HG03442 (cell line): ENCODE measurements around the gene MTHFS.
A peak's percentile ranks its signal among the peaks of the same experiment; 100 is the strongest.

Source experiments
- ATAC-seq: cut with Tn5 transposase; IDR thresholded peaks from one replicate; pipeline ENCODE4 v1.9.1; 2021; ENCODE audit warnings: mild to moderate bottlenecking, moderate library complexity; ENCODE audit not compliant: unreplicated experiment

The MTHFS gene

GRCh38 chr15:79881254-79881653 lies 15.6 kb downstream of the MTHFS start:
- no peak for ATAC-seq

- no peak for ATAC-seq
Measured at GRCh38 chr15:79878078-79878705, 18.6 kb downstream of the MTHFS start.

- ATAC-seq, result no peak
Measured at GRCh38 chr15:79875213-79875612, 21.6 kb downstream of the MTHFS start.

- ATAC-seq, result no peak
Measured at GRCh38 chr15:79874242-79874641, 22.6 kb downstream of the MTHFS start.

- ATAC-seq, result no peak
Measured at GRCh38 chr15:79872358-79873017, 24.3 kb downstream of the MTHFS start.

- no peak for ATAC-seq
Measured at GRCh38 chr15:79868554-79868953, 28.3 kb downstream of the MTHFS start.

GRCh38 chr15:79863886-79864285 lies 32.9 kb downstream of the MTHFS start:
- no peak for ATAC-seq

- ATAC-seq, result no peak
Measured at GRCh38 chr15:79862191-79862590, 34.6 kb downstream of the MTHFS start.

GRCh38 chr15:79860661-79861060 lies 36.2 kb downstream of the MTHFS start:
- ATAC-seq, result no peak

GRCh38 chr15:79858469-79858868 lies 38.3 kb downstream of the MTHFS start:
- no peak for ATAC-seq

GRCh38 chr15:79853492-79854328 lies 43.1 kb downstream of the MTHFS start:
- peak; percentile 84 for ATAC-seq

GRCh38 chr15:79849789-79850188 lies 47.0 kb downstream of the MTHFS start:
- ATAC-seq, result no peak

- no peak for ATAC-seq
Measured at GRCh38 chr15:79846539-79846938, 50.3 kb downstream of the MTHFS start.

- ATAC-seq, result no peak
Measured at GRCh38 chr15:79844221-79844620, 52.6 kb downstream of the MTHFS start.

GRCh38 chr15:79837846-79838245 lies 59.0 kb downstream of the MTHFS start:
- no peak for ATAC-seq

GRCh38 chr15:79834495-79834894 lies 62.3 kb downstream of the MTHFS start:
- no peak for ATAC-seq

GRCh38 chr15:79832367-79833120 lies 64.3 kb downstream of the MTHFS start:
- ATAC-seq, result no peak

GRCh38 chr15:79831604-79832003 lies 65.2 kb downstream of the MTHFS start:
- ATAC-seq, result no peak

GRCh38 chr15:79829950-79830349 lies 66.9 kb downstream of the MTHFS start:
- no peak for ATAC-seq

GRCh38 chr15:79828447-79828846 lies 68.4 kb downstream of the MTHFS start:
- ATAC-seq, result no peak

GRCh38 chr15:79826800-79827199 lies 70.0 kb downstream of the MTHFS start:
- no peak for ATAC-seq
